Fibroblast of skin of right quadriceps (primary cell): Measurements from ENCODE around the gene PRR20B.
"Not testable (repeated sequence)": the region's sequence is repeated elsewhere in the genome, so short reads cannot be mapped to it uniquely, and the experiment has no call there.

ENCODE experiments used
- DNase-seq: peaks from one replicate; pipeline ENCODE4 v3.0.0-alpha.2; 2013

The PRR20B gene

DNA sequence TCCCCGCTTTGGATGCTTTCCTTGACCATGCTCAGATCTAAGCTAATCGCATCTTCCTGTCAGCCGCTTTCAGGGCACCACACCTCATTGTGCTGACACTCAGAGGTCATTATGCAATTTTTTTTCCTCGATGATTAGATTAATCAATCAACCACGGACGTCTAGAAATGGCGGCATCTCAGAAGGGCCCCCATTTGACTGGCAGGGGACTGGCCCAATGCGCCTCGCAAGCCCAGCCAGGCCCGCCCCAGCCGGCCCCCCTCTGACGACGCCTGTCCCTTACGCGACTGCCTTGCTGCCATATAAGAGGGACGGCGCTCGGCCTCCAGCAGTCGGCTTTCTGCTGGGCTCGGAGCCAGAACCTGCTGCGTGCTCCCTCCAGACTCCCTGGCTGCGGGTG is at the start of gene PRR20B:
PRR20B (plus strand) TSS at position 301 of the 400 bp plus-strand sequence. CDS start 387 bp downstream, outside the sequence.
- DNase-seq: not testable (repeated sequence)

DNA sequence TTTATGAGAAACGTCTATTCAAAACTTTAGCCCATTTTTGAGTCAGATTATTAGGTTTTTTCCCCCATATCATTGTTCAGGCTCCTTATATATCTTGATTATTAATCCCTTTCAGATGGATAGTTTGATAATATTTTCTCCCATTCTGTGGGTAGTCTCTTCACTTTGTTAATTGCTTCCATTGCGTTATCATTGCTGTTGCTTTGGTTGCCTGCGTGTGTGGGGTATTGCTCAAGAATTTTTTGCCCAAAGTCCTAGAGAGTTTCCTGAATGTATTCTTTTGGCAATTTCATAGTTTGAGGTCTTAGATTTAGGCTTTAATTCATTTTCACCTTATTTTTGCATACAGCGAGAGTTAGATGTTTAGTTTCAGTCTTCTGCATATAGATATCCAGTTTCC is 32.3 kb upstream of the PRR20B start:
- DNase-seq: no peak

DNA sequence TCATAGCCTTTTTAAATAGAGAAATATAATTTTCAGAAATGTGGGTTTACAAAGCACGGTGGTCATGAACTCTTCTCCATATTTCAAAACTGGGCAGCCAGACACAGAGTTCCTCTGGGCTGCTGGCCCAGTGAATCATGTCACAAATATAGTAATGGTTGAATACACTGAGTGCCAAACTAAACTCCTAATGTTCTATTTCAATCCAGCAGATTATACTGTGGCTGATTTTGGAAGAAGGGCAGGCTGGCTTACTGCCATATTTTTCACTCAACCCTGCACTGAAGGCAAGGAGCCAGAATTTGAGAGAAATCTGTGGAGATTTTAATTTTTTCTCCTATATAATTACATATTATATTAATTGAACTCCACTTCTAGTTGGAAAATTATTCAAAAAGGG is 23.6 kb upstream of the PRR20B start:
- no peak for DNase-seq

DNA sequence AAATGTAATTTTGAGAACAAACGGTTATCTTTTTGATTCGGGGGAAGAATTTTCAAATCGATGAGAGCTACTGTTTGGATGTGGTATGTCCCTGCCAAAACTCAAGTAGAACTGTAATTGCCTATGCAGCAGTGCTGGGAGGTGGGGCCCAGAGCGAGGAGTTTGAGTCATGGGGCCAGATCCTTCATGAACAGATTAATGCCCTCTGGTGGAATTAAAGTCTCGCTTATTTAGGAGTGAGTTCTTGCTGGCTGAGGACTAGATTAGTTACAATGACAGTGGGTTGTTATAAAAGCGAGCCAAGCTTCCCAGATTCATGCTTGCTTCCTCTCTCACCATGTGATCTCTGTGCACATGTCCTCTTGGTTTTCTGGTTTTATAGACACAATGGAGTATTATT is 18.4 kb upstream of the PRR20B start:
- no peak for DNase-seq

DNA sequence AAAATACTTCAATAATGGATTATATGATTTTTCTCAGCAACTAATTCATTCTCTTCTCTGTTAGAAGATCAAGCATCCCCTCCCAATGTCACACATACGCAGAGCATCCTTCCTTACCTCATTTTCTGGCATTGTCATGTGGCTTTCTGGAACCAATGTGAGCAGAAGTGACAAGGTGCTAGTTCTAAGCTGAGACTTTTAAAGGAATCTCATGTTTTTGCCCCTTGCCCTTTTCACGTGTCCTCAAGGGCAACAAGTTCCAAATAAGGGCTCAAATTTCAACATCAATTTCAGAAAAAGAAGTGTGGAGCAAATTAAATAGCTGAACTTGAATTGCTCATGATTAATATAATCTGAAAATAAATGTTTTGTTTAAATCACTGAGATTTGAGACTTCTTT is 11.2 kb upstream of the PRR20B start:
- no peak for DNase-seq

DNA sequence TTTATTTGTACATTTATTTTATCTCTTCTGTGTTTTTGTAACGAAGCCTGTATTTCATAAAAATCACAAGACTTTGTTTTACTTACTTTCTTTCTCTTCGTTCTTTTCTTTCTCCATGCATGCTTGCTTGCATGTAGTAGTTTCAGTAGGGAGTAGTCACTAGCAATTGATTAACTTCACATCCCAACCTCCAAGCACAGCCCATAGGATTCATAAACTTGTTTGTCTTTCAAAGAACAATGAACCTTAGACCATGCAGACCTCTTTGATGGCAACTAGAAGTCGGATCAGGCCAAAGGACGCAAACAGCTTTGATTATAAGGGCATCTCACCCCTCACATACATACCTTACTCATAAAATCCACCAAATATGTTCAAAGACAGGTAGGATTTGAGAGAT is 9.7 kb upstream of the PRR20B start:
- DNase-seq: no peak

DNA sequence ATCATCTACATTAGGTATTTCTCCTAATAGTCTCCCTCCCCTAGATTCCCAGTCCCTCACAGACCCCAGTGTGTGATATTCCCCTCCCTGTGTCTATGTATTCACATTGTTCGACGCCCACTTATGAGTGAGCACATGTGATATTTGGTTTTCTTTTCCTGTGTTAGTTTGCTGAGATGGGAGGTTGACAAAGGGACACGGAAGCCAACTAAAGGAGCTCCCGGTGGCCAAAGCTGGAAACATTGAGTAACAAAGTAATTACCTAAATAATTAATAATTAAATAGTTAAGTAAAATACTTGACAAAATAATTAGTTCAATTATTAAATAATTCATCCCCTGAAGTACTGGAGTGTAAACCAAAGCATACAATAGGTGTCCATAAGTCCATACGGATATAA is 8.3 kb upstream of the PRR20B start:
- DNase-seq: no peak

DNA sequence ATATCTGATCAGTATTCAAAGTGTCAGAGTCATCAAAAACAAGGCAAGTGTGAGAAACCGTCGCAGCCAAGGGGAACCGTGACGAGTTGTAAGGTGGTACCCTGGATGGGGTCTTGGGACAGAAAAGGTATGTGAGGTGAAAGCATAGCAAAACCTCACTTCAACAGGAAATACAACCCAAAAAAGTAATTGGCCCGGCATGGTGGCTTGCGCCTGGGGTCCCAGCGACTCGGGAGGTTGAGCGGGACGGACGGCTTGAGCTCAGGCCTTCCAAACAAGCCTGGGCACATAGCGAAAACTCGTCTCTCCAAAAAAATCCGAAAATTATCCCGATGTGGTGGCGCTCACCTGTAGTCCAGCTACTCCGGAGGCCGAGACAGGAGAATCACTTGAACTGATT is 7.5 kb upstream of the PRR20B start:
- DNase-seq: not testable (repeated sequence)

DNA sequence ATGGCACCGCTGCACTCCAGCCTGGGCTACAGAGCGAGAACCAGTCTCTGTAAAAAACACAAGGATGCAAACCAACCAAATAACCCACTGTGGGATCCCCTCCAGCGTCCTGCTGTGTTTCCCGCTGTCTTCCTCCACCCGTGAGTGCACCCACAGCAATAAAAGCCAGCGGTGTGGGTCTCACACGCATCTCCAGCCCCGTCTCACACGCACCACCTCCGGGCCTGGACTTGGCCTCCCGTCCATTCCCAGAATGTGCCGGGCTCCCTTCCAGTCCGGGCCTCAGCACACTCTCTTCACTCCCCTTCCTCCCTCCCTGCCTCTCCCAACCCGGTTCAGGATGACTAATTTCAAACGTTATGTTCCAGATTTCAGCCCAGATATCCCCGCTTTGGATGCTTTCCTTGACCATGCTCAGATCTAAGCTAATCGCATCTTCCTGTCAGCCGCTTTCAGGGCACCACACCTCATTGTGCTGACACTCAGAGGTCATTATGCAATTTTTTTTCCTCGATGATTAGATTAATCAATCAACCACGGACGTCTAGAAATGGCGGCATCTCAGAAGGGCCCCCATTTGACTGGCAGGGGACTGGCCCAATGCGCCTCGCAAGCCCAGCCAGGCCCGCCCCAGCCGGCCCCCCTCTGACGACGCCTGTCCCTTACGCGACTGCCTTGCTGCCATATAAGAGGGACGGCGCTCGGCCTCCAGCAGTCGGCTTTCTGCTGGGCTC is 6.9 kb upstream of the PRR20B start, which contains the start of gene PRR20A:
PRR20A (plus strand) TSS at position 684 of the 734 bp plus-strand sequence. CDS start 387 bp downstream, outside the sequence.
- not testable (repeated sequence) for DNase-seq

DNA sequence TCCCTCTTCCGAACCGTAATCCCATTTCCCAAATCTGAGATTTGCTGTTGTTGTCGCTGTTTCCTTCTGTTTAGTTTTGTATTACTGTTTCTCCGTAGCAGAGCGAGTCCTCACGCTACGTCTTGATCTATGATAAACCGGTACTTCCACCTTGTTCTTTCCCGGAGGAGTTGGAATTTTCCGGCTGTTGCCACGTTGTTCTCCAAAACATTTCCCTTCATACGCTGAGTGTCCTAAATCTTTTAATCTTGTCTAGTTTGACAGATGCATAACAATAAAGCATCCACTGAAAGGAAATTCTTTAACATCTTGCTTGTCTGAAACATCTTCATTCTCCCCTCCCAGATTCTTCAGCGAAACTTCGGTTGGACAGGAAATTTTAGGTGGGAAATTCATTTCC is 818 bp downstream of the PRR20B start:
- not testable (repeated sequence) for DNase-seq

DNA sequence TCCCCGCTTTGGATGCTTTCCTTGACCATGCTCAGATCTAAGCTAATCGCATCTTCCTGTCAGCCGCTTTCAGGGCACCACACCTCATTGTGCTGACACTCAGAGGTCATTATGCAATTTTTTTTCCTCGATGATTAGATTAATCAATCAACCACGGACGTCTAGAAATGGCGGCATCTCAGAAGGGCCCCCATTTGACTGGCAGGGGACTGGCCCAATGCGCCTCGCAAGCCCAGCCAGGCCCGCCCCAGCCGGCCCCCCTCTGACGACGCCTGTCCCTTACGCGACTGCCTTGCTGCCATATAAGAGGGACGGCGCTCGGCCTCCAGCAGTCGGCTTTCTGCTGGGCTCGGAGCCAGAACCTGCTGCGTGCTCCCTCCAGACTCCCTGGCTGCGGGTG is 6.5 kb downstream of the PRR20B start, which contains the start of gene PRR20C:
PRR20C (plus strand) TSS at position 301 of the 400 bp plus-strand sequence. CDS start 387 bp downstream, outside the sequence.
- not testable (repeated sequence) for DNase-seq

DNA sequence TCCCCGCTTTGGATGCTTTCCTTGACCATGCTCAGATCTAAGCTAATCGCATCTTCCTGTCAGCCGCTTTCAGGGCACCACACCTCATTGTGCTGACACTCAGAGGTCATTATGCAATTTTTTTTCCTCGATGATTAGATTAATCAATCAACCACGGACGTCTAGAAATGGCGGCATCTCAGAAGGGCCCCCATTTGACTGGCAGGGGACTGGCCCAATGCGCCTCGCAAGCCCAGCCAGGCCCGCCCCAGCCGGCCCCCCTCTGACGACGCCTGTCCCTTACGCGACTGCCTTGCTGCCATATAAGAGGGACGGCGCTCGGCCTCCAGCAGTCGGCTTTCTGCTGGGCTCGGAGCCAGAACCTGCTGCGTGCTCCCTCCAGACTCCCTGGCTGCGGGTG is 13.0 kb downstream of the PRR20B start, which contains the start of gene PRR20D:
PRR20D (plus strand) TSS at position 301 of the 400 bp plus-strand sequence. CDS start 387 bp downstream, outside the sequence.
- not testable (repeated sequence) for DNase-seq

DNA sequence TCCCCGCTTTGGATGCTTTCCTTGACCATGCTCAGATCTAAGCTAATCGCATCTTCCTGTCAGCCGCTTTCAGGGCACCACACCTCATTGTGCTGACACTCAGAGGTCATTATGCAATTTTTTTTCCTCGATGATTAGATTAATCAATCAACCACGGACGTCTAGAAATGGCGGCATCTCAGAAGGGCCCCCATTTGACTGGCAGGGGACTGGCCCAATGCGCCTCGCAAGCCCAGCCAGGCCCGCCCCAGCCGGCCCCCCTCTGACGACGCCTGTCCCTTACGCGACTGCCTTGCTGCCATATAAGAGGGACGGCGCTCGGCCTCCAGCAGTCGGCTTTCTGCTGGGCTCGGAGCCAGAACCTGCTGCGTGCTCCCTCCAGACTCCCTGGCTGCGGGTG is 19.6 kb downstream of the PRR20B start, which contains the start of gene PRR20E:
PRR20E (plus strand) TSS at position 301 of the 400 bp plus-strand sequence. CDS start 387 bp downstream, outside the sequence.
- DNase-seq: not testable (repeated sequence)

DNA sequence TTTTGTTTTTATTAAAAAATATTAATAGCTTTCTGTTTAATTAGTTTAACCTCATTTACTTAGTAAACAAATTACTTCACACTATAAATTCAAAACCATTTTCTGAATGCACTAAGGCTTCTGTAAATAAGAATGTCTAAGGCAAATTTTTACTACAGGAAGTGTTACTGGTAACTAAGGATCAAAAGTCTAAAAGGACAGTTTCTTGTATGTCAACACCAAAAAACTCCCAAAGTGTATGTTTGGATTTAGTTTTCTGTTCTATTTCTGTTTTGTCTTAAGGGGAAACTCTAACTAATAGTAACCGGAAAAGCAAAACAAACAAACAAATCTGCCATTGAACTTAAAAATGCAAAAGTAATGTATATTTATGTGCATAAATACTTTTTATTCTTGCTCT is 44.4 kb downstream of the PRR20B start:
- no peak for DNase-seq
